Fibroblast of skin of back (primary cell): ENCODE measurements around the gene IDH3B.

ENCODE experiments used
- DNase-seq: peaks from one replicate; pipeline ENCODE4 v3.0.0-alpha.2; 2013

The IDH3B gene

GRCh38 chr20:2616634-2617033 is 47.4 kb downstream of the IDH3B start:
- DNase-seq = no peak

GRCh38 chr20:2612073-2612472 is 51.9 kb downstream of the IDH3B start:
- DNase-seq = no peak

GRCh38 chr20:2610941-2611720 is 52.9 kb downstream of the IDH3B start:
- no peak for DNase-seq

- DNase-seq = no peak
Measured at GRCh38 chr20:2610326-2610725, 53.7 kb downstream of the IDH3B start.
